ENCODE data around the gene PURB. TPM values are rescaled to one million over a fixed set of nuclear protein-coding genes. Genes with fewer than 3 reads are reported as not detected.

PURB gene
- total RNA-seq, 3 donors from 2014 or later = 28.9 to 34.4 (median 30.6) TPM

DNA sequence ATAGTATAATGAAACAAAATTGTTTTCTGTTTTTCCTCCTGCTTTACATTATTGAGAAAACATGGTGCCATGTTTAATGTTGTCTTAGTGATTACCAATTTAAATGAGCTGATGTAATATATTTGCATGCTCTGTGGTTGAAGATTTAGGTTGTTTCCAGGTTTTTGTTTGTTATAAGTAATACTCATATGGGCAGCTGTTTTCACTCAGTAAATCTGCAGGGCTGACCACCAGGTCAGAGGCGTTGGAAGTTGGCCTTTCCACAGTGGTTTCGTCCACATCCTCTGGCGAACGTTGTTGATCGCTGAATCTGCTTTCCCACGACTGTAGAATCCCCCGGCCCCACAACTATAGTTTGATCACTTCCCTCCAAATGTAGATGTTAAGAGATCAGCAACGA is 21.6 kb upstream of the PURB start:
- Mint-ChIP-seq H3K27me3 (ENCODE audit: low read depth) (no peaks in the 10 kb centered on the region), H3K4me3 (no peak overlapping the region), H3K9me3 (no peaks in the 10 kb centered on the region), H3K36me3 (ENCODE audit: insufficient read depth) (no peaks in the 10 kb centered on the region), H3K4me1 (ENCODE audit: low read depth) (no peaks in the 10 kb centered on the region)
- DNase-seq (no peak), ATAC-seq (no peak)

DNA sequence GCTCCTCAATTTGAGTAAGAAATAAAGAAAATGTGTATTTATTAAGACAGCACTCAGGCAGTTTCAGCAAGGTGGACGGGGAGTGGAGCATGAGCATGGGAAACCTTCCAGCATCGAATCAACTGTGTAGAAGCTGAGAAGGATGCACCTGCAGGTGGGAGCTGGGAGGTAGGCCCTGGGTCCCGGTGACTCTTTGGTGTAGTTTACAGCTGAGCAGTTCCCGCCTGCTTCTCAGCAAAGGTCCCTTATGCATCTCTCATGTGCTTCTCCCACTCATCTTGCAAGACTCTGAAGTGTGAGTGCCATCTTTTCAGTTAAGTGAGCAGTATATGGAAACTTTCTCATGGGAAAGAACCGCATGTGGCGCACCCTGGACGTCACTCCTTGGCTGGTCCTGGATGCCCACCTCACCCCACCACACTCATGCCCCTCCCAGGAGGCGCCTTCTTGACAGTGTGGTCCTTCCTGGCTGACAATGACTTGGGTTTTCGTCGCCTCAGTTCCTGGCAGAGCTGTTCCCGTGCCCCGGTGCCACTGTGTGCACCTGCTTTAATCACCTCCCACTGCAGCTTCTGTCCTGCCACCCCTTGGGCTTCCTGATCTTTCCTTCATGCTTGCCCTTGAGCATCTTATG is 19.8 kb upstream of the PURB start:
- no peaks in the 10 kb centered on the region for H3K27me3 Mint-ChIP-seq (ENCODE audit: low read depth)
- DNase-seq (no peak), ATAC-seq (no peak)
- no peaks in the 10 kb centered on the region for H3K9me3 Mint-ChIP-seq
- H3K4me1 Mint-ChIP-seq (ENCODE audit: low read depth) = no peaks in the 10 kb centered on the region
- H3K36me3 Mint-ChIP-seq (ENCODE audit: insufficient read depth) = no peaks in the 10 kb centered on the region
- no peak overlapping the region for H3K4me3 Mint-ChIP-seq

DNA sequence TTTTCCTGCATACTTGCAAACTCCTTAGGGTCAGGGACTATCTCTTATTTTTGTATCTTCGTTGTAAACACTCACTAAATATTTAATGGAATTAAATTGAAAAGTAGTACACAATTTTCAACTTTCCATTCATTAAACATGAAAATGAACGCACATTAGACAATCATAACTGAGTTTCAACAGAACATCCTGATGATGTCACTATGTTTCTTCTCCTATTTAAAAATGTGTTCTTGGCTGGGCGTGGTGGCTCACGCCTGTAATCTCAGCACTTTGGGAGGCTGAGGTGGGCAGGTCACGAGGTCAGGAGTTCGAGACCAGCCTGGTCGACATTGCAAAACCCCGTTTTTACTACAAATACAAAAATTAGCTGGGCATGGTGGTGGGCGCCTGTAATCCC is 14.1 kb upstream of the PURB start:
- Mint-ChIP-seq H3K36me3 (ENCODE audit: insufficient read depth) (no peaks in the 10 kb centered on the region), H3K4me3 (no peak overlapping the region), H3K9me3 (no peaks in the 10 kb centered on the region), H3K4me1 (ENCODE audit: low read depth) (peaks cover 6% of the 10 kb centered on the region), H3K27me3 (ENCODE audit: low read depth) (no peaks in the 10 kb centered on the region)
- ATAC-seq (no peak), DNase-seq (no peak)

DNA sequence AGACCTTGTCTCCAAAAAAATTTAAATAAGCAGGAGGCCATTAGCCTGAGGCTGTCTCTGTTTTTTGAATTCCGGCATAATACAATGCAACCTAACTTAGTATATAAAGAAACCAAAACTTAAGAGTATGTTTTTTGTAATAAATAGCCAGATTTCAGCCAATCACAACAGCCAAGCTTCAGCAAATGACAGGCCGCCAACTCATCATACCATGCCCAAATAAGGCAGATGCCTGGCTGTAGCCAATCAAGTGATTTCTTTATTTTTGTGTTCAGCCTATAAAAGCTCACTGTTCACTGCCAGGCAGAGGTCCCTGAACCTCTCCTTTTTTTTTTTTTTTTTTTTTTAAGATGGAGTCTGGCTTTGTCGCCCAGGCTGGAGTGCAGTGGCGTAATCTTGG is 12.7 kb upstream of the PURB start:
- no peaks in the 10 kb centered on the region for H3K36me3 Mint-ChIP-seq (ENCODE audit: insufficient read depth)
- no peaks in the 10 kb centered on the region for H3K9me3 Mint-ChIP-seq
- no peak overlapping the region for H3K4me3 Mint-ChIP-seq
- no peaks in the 10 kb centered on the region for H3K27me3 Mint-ChIP-seq (ENCODE audit: low read depth)
- no peak for ATAC-seq
- DNase-seq = no peak
- peaks cover 7% of the 10 kb centered on the region for H3K4me1 Mint-ChIP-seq (ENCODE audit: low read depth)

DNA sequence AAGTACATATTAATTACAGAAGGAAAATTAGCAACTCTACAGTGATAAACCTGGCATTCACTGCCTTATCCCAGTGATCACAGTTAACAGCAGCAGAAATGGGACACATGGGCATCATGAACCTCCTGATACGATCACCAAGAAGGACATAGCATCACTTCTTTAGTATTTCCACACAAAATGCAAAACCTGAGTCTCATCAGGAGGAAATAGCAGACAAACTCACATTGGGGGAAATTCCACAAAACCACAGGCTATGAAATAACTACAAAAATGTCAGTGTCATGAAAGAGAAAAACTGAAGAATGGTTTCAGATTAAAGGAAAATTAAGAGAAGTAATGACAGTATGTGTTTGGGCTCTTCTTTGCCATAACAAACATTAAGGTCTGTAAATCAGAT is 12.0 kb upstream of the PURB start:
- ATAC-seq (no peak), DNase-seq (no peak)
- Mint-ChIP-seq H3K27me3 (ENCODE audit: low read depth) (no peaks in the 10 kb centered on the region), H3K4me3 (no peak overlapping the region), H3K4me1 (ENCODE audit: low read depth) (peaks cover 10% of the 10 kb centered on the region), H3K9me3 (no peaks in the 10 kb centered on the region), H3K36me3 (ENCODE audit: insufficient read depth) (no peaks in the 10 kb centered on the region)

DNA sequence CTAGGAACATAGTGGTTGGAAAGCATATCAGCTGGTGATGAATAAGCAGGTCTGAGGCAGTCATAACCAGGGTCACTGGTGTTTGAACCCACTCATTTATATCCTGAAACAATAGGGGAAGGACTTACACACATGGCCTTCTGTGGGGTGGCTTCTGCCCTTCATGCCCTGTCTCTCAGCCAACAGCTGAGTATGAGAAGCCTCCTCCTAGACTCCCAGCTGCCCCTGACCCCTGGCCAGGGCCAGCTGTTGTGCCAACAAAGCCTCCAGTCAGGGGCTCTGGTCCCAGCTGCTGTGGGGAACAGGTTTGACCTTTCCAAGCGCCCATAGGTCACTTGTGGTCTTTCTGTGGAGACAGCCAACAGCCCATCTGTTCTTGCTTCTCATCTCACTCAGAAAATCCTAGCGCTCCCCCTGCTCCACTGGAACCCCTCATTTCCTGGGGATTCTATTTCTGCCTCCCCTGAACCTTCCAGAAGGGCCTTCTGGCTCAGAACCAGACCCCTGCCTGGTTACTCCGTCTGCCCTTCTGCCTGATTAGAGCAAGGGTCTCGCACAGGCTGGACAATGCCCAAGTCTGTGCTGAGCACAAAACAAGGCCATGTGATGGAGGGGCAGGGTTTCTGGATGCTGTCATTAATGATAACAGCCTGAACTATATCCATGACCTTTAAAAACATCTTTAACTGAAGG is 9.7 kb upstream of the PURB start:
- no peak for DNase-seq
- Mint-ChIP-seq H3K4me1 (ENCODE audit: low read depth) (peaks cover 26% of the 10 kb centered on the region), H3K4me3 (no peak overlapping the region), H3K9me3 (no peaks in the 10 kb centered on the region), H3K27me3 (ENCODE audit: low read depth) (no peaks in the 10 kb centered on the region), H3K36me3 (ENCODE audit: insufficient read depth) (no peaks in the 10 kb centered on the region)
- no peak for ATAC-seq

DNA sequence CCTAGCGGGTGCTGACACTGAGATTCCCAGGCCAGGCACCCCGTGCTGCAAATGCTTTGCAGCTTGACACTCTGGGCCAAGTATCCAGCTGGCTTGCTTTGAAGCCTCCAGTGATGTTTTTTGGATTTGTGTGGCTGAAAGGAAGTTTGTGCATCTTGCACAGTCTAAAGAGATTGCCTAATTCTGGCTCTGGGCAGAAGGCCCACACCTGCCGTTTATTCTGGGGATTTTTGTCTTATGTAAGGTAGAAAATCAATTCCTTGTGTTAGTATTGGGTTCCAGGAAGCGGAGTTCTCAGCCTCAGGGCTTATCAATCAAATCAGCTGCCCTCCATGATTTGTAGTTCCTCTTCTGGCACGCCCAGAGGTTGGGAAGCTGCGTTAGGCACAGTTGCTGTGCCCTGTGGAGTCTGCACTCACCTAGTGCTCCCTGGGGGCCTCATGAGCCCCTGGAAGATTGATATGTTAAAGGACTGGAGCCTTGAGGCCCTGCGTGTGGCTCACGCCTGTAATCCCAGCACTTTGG is 8.4 kb upstream of the PURB start:
- ATAC-seq = no peak
- DNase-seq = no peak
- H3K27me3 Mint-ChIP-seq (ENCODE audit: low read depth) = no peaks in the 10 kb centered on the region
- no peaks in the 10 kb centered on the region for H3K9me3 Mint-ChIP-seq
- H3K4me3 Mint-ChIP-seq = no peak overlapping the region
- H3K36me3 Mint-ChIP-seq (ENCODE audit: insufficient read depth) = no peaks in the 10 kb centered on the region
- H3K4me1 Mint-ChIP-seq (ENCODE audit: low read depth) = peaks cover 28% of the 10 kb centered on the region

DNA sequence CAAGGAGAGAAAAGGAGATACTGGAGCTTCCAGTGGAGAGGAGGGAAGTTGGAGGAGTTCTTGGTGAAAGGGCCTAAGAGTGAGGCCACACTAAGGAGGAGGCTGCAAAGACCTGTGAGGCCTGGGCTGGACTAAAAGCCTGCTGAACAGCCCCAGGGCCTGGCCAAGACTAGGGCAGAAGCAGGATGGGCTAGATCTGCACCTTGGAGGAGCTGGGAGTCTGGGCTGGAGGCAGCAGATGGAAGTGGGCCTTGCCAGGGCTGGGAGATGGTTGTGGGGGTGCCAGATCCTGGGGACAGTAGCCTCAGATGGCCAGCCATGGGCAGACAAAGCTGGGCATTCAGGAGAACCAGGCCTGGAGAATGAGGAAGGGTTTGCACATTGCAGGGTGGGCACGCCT is 6.5 kb upstream of the PURB start:
- no peaks in the 10 kb centered on the region for H3K9me3 Mint-ChIP-seq
- no peak for DNase-seq
- peaks cover 23% of the 10 kb centered on the region for H3K4me1 Mint-ChIP-seq (ENCODE audit: low read depth)
- peak; percentile 29 to 31 for ATAC-seq
- no peaks in the 10 kb centered on the region for H3K27me3 Mint-ChIP-seq (ENCODE audit: low read depth)
- H3K4me3 Mint-ChIP-seq = peak overlapping the region; percentile 52
- H3K36me3 Mint-ChIP-seq (ENCODE audit: insufficient read depth) = no peaks in the 10 kb centered on the region

DNA sequence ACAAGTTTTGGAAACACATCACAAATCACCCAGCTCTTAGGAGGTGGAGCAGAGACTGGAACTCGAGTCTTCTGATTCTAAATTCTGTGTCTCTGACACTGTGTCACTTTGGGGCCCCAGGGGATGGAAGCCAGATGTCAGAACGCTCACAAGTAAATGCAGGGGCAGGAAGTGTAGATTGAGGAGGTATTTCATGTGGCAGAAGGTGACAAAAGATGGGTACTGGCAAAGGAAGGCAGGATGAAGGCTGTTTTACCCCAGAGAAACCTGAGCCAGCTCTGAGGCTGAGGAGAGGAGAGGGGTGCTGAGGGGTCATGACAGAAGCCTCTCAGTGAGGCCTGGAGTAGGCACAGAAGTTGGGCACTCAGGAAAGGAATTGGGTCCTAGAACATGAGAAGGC is 6.0 kb upstream of the PURB start:
- DNase-seq (peak; percentile 12), ATAC-seq (peak; percentile 79 to 82)
- Mint-ChIP-seq H3K27me3 (ENCODE audit: low read depth) (no peaks in the 10 kb centered on the region), H3K4me1 (ENCODE audit: low read depth) (peaks cover 27% of the 10 kb centered on the region), H3K9me3 (no peaks in the 10 kb centered on the region), H3K36me3 (ENCODE audit: insufficient read depth) (no peaks in the 10 kb centered on the region), H3K4me3 (peak overlapping the region; percentile 52)

DNA sequence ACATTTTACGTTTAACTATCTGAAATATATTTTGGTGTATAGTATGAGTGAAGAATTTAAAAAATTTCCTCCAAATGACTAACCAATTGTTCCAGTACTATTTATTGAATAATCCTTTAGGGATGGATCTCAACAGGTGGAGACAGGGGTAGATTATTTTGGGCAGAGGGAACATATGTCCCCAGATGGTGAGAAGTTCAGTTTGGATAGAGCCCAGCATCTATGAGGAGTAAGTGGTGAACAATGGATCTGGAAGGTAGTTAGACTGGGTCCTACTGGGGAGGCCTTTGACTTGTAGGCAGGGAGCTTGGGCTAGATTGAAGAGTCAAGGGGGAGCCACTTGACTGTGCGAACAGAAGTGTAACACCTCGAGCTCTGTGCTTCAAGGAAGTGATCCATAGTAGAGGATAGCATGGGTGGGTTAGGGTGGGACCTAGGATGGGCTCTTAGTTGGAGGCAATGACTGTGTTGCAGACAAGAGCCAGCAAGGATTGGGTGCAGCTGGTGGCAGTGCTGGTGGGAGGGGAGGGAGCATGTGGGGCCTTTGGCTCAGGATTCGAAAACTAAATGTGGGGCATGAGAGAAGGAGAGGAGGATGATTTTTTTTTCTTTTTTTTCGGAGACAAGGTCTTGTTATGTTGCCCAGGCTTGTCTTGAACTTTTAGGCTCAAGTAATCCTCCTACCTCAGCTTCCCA is 3.9 kb upstream of the PURB start:
- no peaks in the 10 kb centered on the region for H3K27me3 Mint-ChIP-seq (ENCODE audit: low read depth)
- ATAC-seq = no peak
- H3K9me3 Mint-ChIP-seq = no peaks in the 10 kb centered on the region
- H3K36me3 Mint-ChIP-seq (ENCODE audit: insufficient read depth) = peaks cover 3% of the 10 kb centered on the region
- no peak for DNase-seq
- H3K4me1 Mint-ChIP-seq (ENCODE audit: low read depth) = peaks cover 36% of the 10 kb centered on the region
- no peak overlapping the region for H3K4me3 Mint-ChIP-seq

DNA sequence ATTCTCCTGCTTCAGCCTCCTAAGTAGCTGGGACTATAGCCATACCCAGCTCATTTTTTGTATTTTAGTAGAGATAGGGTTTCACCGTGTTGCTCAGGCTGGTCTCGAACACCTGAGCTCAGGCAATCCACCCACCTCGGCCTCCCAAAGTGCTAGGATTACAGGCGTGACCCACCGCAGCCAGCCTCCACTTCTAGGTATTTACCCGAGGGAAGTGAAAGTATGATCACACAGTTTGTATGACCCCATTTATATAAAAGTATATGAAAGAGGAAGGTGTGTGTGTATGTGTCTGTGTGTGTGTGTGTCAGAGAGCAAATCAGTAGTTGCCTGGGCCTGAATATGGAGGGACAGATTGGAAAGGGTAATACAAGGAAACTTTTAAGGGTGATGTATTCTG is 2.0 kb upstream of the PURB start:
- Mint-ChIP-seq H3K9me3 (no peaks in the 10 kb centered on the region), H3K36me3 (ENCODE audit: insufficient read depth) (peaks cover 13% of the 10 kb centered on the region), H3K4me1 (ENCODE audit: low read depth) (peaks cover 42% of the 10 kb centered on the region), H3K27me3 (ENCODE audit: low read depth) (no peaks in the 10 kb centered on the region), H3K4me3 (no peak overlapping the region)
- DNase-seq (no peak), ATAC-seq (no peak)

DNA sequence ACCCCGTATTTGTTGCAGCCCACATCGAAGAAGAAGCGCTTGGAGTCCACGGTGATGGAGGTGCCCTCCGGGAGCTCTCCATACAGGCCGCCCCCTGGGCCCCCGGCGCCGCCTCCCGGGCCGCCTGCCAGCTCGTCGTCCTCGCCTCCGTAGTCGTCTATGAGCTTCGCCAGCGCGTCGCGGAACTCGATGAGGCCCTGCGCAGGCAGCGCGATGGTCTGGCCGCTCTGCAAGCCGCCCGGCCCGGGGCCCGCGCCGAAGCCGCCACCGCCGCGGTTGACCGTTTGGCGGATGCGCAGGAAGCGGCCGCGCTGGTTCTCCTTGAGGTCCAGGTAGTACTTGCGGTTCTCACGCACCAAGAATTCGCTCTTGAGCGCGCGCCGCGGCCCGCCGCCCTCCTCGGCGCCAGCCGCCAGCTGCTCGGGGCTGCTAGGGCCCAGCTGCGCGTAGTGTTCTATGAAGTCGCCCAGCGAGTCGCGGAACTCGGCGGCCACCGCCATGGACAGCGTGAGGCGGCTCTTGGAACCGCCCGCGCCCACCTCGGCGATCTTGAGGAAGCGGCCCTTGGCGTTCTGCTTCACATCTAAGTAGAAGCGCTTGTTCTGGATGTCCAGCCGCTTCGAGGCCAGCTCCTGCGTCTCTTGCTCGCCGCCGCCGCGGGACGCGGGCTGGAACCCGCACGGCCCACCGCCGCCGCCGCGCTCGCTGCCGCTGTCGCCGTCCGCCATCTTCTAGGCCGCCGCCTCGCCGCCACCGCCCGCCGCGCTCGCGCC is 523 bp downstream of the PURB start:
- H3K9me3 Mint-ChIP-seq = no peaks in the 10 kb centered on the region
- no peaks in the 10 kb centered on the region for H3K27me3 Mint-ChIP-seq (ENCODE audit: low read depth)
- H3K4me1 Mint-ChIP-seq (ENCODE audit: low read depth) = peaks cover 50% of the 10 kb centered on the region
- H3K36me3 Mint-ChIP-seq (ENCODE audit: insufficient read depth) = peaks cover 27% of the 10 kb centered on the region
- ATAC-seq (peak; percentile 19 to 25), DNase-seq (peak; percentile 36)
- H3K4me3 Mint-ChIP-seq = peak overlapping the region; percentile 87

DNA sequence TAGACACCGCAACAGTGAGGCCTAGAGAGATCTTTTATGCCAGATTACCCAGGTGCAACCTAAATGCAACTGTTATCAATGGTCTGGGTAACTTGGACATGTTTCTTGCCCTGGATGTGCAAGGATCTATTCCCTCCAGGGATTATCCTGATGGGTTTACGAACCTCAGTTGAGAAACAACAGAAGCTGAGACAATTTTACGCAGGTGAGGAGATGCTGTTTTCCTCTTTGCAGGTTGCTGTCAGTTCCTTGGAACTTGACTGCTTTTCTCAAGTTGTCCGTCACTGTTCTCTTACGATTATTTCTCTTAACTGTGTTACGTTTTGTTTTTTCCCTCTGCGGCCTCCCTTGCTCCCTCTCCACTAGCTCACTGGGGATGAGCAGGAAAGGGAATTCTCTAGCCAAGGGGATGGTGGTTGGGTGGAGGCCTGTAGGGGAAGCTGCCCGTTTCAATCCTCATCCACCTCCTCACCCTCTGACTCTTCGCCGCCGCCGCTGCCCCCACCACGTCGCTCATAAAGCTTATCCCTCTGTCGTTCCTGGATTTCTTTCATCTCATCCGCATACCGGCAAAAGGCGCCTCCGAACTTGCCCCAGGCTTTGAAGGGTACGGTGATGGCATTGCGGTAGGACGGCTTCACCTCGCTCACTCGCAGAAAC is 1.2 kb downstream of the PURB start:
- ATAC-seq (no peak), DNase-seq (no peak)
- H3K4me3 Mint-ChIP-seq = peak overlapping the region; percentile 87
- no peaks in the 10 kb centered on the region for H3K27me3 Mint-ChIP-seq (ENCODE audit: low read depth)
- H3K4me1 Mint-ChIP-seq (ENCODE audit: low read depth) = peaks cover 53% of the 10 kb centered on the region
- H3K36me3 Mint-ChIP-seq (ENCODE audit: insufficient read depth) = peaks cover 30% of the 10 kb centered on the region
- H3K9me3 Mint-ChIP-seq = no peaks in the 10 kb centered on the region

DNA sequence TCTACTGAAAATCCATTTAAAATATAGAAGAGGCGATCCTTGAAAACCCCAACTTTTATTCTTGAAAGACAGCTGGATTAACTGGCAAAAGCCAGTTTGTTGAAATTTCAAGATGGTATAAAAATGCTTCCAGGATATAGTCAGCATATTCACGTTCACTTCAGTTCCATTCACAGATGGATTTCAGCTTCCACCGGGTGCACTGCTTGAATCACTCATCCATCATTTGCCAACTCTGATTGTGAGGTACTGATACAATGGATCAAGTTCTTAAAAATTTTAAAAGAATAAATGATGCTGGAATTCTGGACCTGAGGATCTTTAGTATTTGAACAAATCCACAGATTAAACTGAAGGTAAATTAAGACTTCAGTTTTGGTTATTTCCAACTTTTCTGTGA is 2.4 kb downstream of the PURB start:
- H3K36me3 Mint-ChIP-seq (ENCODE audit: insufficient read depth) = peaks cover 33% of the 10 kb centered on the region

More for the DNA sequence above, 2.4 kb downstream of the PURB start:
- H3K4me3 Mint-ChIP-seq = peak overlapping the region; percentile 87
- H3K9me3 Mint-ChIP-seq = no peaks in the 10 kb centered on the region
- DNase-seq (no peak), ATAC-seq (no peak)
- H3K4me1 Mint-ChIP-seq (ENCODE audit: low read depth) = peaks cover 52% of the 10 kb centered on the region
- no peaks in the 10 kb centered on the region for H3K27me3 Mint-ChIP-seq (ENCODE audit: low read depth)
